Adrenal gland (tissue), 5 donors: ENCODE results near the gene SERPINA5.

Source experiments
- POLR2A ChIP-seq, 2 donors: fragments of 450-650 bp; IDR thresholded peaks; one replicate each; pipeline ENCODE4 v1.6.1; 2017; ENCODE audit warnings: antibody characterized with exemption in 2 of 2, mild to moderate bottlenecking in 2 of 2, moderate library complexity in 1 of 2
- TF ChIP-seq, protein P1 (sequence below), 6 experiments: fragments of 450-650 bp in 4 of 6; fragments of 200-600 bp in 2 of 6; sonication (generic) in 1 of 6; IDR thresholded peaks; 1 replicate in 5 of 6; 2 replicates in 1 of 6; pipeline versions ENCODE4 v1.5.1 to v1.8.0; 2016 to 2021; ENCODE audit warnings: antibody characterized with exemption in 6 of 6, mild to moderate bottlenecking in 2 of 6, moderate library complexity in 1 of 6
- donor health status: DM: no; HTN: no; CAD: no.

DNA sequence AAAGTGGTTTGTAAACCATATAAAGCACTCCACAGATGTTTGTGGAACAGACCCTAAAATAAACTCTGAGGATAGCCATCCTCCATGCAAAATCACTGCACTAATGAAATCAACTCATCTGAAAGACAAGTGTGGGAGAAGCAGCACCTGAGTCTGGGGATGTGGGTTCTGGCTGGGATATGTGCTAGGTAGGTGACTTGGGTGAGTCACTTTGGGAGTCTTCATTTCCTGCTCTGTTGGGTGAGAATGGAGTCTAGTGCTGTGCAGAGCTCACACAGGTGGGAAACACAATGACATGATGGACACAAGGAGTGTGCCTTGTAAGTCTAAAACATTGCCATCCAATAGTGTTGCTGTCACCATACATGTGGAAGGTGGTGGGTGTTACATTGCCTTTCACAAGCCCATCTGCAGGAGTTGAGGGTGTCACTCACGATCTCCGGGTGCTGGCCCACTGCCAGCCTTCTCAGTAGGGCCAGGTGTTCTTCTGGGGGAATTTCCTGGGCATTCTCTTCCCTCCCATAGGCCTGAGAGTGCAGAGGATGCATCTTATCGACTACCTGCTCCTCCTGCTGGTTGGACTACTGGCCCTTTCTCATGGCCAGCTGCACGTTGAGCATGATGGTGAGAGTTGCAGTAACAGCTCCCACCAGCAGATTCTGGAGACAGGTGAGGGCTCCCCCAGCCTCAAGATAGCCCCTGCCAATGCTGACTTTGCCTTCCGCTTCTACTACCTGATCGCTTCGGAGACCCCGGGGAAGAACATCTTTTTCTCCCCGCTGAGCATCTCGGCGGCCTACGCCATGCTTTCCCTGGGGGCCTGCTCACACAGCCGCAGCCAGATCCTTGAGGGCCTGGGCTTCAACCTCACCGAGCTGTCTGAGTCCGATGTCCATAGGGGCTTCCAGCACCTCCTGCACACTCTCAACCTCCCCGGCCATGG is 18.0 kb upstream of the SERPINA5 start:
- TF ChIP-seq, protein P1, sequence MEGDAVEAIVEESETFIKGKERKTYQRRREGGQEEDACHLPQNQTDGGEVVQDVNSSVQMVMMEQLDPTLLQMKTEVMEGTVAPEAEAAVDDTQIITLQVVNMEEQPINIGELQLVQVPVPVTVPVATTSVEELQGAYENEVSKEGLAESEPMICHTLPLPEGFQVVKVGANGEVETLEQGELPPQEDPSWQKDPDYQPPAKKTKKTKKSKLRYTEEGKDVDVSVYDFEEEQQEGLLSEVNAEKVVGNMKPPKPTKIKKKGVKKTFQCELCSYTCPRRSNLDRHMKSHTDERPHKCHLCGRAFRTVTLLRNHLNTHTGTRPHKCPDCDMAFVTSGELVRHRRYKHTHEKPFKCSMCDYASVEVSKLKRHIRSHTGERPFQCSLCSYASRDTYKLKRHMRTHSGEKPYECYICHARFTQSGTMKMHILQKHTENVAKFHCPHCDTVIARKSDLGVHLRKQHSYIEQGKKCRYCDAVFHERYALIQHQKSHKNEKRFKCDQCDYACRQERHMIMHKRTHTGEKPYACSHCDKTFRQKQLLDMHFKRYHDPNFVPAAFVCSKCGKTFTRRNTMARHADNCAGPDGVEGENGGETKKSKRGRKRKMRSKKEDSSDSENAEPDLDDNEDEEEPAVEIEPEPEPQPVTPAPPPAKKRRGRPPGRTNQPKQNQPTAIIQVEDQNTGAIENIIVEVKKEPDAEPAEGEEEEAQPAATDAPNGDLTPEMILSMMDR (IDR thresholded peaks at IDR 0.05), result no peak
- TF ChIP-seq POLR2A (IDR thresholded peaks at IDR 0.05), result no peak
